Renal cortex interstitium (tissue), 11 donors: ENCODE data around the gene SLAMF1. TPM values are rescaled to one million over a fixed set of nuclear protein-coding genes. Genes with fewer than 3 reads are reported as not detected.
"Not testable (repeated sequence)": the region's sequence is repeated elsewhere in the genome, so short reads cannot be mapped to it uniquely, and the experiment has no call there.

ENCODE experiments used
- DNase-seq, 11 donors: peaks; one replicate each; pipeline ENCODE4 v3.0.0-alpha.2; 2013; ENCODE audit warnings: low read depth in 9 of 11, low spot score in 4 of 11; ENCODE audit errors: extremely low read depth in 1 of 11
- polyA plus RNA-seq, 3 donors: library from polyadenylated mRNA; unstranded; fragments of 120-200 nt; gene quantifications; one replicate each; pipeline ENCODE4 v1.2.1, GENCODE V29; 2013; ENCODE audit not compliant: insufficient read length in 3 of 3

SLAMF1 gene
- polyA plus RNA-seq, 3 donors = 0.04 to 0.19 (median 0.09) TPM

DNA sequence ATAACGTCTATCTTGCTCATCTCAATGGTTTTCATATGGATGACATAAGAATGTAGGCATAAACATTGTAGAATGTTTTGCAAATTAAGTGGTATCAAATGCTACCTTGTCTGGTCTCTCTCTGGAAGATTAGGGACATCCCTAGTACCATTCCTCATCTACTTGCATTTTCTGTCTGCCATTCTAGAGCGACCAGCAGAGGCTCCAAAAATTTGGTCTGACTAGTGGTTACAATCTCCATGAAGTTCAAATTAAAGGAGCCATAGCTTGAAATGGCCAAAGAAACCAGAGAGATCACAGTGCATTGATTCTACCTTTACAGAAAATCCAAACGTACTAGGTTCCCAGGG lies 68.7 kb downstream of the SLAMF1 start:
- no peak for DNase-seq

- no peak for DNase-seq
Measured at GRCh38 chr1:160577671-160578070, 69.2 kb downstream of the SLAMF1 start.

- no peak for DNase-seq
Measured at GRCh38 chr1:160576884-160577283, 70.0 kb downstream of the SLAMF1 start.

GRCh38 chr1:160576390-160576789 lies 70.5 kb downstream of the SLAMF1 start:
- DNase-seq = no peak

- no peak for DNase-seq
Measured at GRCh38 chr1:160575112-160575664, 71.7 kb downstream of the SLAMF1 start.

- DNase-seq = no peak
Measured at GRCh38 chr1:160570840-160571239, 76.0 kb downstream of the SLAMF1 start.

- DNase-seq = no peak
Measured at GRCh38 chr1:160569806-160570205, 77.0 kb downstream of the SLAMF1 start.

DNA sequence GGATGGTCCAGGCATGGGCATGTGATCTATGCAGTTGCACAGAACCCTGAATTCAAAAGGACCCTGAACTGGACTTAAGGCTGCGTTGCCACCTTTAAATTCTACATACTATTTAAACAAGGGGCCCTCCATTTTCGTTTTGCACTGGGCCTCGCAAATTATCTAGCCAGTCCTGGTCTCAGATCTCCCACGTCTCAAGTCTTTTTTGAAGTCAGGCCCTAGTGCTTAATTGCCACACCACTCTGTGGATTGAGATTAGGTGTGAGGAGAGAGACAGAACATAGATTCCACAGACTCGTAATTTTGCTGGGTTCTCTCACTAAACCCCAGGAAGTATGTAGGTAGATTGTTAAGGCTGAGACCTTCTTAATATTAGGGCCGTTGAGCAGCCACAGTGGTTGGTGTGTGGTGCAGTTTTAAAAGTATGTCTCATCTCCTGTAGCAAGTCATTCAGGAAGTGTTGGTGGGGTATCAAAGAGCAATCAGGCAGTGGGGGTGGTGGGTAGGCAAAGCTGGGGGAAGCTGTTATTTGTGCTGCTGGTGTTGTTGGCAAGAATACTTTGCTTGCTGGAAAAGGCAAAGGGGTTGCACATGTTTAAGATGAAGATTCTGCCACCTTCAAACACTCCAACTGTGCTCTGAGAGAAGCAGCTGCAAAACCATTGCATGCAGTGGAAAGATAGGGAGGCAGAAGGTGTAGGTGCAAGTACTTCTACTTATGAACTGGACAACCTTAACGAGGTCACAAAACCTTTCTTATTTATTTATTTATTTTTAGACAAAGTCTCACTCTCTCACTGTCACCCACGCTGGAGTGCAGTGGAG lies 78.8 kb downstream of the SLAMF1 start:
- DNase-seq = no peak

GRCh38 chr1:160567341-160567740 lies 79.5 kb downstream of the SLAMF1 start:
- no peak for DNase-seq

- DNase-seq = no peak
Measured at GRCh38 chr1:160565564-160565963, 81.3 kb downstream of the SLAMF1 start.

GRCh38 chr1:160563230-160563629 lies 83.6 kb downstream of the SLAMF1 start:
- DNase-seq = not testable (repeated sequence)

- DNase-seq = not testable (repeated sequence)
Measured at GRCh38 chr1:160562745-160563144, 84.1 kb downstream of the SLAMF1 start.

DNA sequence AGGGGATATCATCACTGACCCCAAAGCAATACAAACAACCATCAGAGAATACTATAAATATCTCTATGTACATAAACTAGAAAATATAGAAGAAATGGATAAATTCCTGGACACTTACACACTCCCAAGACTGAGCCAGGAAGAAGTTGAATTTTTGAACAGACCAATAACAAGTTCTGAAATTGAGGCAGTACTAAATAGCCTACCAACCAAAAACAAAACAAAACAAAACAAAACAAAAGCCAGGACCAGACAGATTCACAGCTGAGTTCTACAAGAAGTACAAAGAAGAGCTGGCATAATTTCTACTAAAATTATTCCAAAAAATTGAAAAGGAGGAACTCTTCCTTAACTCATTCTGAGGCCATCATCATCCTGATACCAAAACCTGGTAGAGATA lies 86.0 kb downstream of the SLAMF1 start:
- no peak for DNase-seq

DNA sequence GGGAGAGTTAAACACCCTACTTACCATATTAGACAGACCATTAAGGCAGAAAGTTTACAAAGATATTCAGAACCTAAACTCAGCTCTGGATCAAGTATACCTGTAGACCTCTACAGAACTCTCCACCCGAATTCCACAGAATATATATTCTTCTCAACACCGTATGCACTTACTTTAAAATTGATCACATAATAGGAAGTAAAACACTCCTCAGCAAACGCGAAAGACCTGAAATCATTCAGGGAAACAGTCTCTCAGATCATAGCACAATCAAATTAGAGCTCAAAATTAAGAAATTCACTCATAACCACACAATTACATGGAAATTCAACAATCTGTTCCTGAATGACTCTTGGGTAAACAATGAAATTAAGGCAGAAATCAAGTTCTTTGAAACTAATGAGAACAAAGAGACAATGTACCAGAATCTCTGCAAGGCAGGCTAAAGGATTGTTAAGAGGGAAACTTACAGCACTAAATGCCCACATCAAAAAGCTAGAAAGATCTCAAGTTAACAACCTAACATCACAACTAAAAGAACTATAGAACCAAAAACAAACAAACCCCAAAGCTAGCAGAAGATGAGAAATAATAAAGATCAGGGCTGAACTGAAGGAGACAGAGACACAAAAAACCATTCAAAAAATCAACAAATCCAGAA lies 86.7 kb downstream of the SLAMF1 start:
- DNase-seq = no peak

DNA sequence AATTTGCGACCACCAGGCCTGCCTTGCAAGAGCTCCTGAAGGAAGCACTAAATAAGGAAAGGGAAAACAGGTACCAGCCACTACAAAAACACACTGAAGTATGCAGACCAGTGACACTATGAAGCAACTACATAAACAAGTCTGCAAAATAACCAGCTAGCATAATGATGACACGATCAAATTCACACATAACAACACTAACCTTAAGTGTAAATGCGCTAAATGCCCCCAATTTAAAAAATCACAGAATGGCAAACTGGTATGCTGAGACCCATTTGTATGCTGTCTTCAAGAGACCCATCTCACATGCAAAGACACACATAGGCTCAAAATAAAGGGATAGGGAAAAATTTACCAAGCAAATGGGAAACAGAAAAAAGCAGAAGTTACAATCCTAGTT lies 87.4 kb downstream of the SLAMF1 start:
- not testable (repeated sequence) for DNase-seq

DNA sequence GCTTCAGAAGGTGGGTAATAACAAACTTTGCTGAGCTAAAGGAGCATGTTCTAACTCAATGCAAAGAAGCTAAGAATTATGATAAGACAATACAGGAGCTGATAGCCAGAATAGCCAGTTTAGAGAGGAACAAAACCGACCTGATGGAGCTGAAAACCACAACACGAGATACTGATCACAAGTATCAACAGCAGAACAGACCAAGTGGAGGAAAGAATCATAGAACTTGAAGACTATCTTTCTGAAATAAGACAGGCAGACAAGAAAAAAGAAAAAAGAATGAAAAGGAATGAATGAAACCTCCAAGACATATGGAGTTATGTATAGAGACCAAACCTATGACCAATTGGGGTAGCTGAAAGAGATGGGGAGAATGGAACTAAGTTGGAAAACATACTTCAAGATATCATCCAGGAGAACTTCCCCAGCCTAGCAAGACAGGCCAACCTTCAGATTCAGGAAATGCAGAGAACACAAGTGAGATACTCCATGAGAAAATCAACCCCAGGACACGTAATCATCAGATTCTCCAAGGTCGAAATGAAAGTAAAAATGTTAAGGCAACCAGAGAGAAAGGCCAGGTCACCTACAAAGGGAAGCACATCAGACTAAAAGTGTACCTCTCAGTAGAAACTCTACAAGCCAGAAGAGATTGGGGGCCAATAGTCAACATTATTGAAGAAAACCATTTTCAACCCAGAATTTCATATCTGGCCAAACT lies 88.0 kb downstream of the SLAMF1 start:
- DNase-seq = no peak
